Measurements from ENCODE around the gene FOXC2.

Gene FOXC2

GRCh38 chr16:86614699-86615098 lies 48.1 kb downstream of the FOXC2 start:
- DNase-seq (ENCODE audit: low read depth in 2 of 2), result no peak

GRCh38 chr16:86616906-86617305 lies 50.3 kb downstream of the FOXC2 start:
- DNase-seq (ENCODE audit: low read depth in 2 of 2), result no peak

GRCh38 chr16:86618431-86619238 lies 52.0 kb downstream of the FOXC2 start:
- no peak for DNase-seq (ENCODE audit: low read depth in 2 of 2)
